DMS153 (cell line): ENCODE data around the gene FHIP1A.

ENCODE experiments used
- DNase-seq: peaks from one replicate; lab custom pipeline; 2025; lab: John Stamatoyannopoulos, UW

The FHIP1A gene

DNA sequence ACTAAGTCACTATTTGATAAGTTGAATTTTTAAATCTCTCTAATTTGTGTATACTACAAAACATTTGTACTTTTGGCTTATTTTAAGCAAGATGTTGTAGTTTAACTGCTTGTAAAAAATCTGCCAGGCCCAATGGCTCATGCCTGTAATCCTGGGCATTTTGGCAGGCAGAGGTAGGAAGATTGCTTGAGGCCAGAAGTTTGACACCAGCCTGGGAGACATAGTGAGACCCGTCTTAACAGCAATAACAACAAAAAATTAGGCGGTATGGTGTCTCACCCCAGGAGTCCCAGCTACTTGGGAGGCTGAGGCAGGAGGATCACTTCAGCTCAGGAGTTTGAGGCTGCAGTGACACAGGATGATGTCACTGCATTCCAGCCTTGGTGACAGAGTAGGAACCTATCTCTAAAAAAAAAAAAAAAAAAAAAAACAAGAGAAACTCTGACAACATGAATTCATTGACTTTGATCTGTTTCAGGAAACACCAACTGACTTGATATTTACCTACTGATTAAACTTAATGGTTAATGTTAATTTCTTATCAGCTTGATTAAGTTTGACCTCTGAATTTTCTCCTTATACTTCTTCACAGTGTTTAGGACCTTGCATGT lies 8.9 kb downstream of the FHIP1A start:
- no peak for DNase-seq

DNA sequence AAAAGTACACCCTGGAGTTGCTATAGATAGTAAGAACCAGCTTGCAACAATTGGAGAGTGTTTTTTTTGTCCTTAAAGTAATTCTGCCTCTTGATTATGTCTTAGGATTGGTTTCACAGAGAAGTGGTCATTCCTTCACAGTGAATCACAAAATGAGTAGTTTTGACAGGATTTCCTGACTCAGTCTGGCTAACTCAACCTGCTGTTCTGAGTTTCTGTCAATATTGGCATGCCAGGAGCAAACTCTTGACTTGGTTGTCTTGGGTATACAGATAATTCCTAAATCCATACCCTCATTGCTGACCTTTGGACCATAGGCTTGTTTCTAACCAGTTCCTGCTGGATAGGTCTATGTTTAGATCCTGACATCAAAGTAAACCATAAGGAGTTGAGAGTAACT lies 9.4 kb downstream of the FHIP1A start:
- DNase-seq, result no peak

DNA sequence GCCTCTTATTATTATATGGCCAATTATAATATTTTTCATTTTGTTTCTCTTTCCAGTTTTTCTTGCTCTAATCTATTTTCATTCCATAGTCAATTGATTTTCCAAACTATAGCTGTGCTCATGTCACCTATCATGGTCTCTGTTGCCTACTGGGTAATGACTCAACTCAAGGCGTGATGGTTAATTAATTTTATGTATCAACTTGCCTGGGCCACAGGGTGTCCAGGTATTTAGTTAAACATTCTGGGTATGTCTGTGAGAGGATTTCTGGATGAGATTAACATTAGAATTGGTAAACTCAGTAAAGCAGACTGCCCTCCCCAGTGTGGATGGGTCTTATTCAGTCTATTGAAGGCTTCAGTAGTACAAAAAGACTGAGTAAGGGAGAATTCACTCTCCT lies 9.9 kb downstream of the FHIP1A start:
- no peak for DNase-seq

DNA sequence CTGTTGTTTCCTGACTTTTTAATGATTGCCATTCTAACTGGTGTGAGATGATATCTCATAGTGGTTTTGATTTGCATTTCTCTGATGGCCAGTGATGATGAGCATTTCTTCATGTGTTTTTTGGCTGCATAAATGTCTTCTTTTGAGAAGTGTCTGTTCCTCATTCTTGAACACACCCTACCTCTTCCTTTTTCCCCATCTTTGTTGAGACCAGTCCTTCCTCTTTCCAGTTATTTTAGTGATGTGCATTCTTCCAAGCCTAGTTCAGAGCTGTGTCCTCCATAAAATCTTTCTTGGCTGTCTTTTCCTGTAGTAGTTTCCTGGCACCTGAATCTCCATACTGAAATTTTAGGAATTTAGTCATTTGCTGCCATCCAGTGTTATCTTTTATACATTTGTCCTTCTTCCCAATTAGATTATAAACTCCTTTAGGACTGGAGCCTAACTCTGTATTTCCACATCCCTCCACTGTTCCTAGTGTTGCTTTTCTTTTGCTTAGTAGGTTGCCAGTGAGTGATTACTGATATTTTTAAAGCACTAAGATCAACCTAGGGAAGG lies 11.4 kb downstream of the FHIP1A start:
- DNase-seq, result no peak

DNA sequence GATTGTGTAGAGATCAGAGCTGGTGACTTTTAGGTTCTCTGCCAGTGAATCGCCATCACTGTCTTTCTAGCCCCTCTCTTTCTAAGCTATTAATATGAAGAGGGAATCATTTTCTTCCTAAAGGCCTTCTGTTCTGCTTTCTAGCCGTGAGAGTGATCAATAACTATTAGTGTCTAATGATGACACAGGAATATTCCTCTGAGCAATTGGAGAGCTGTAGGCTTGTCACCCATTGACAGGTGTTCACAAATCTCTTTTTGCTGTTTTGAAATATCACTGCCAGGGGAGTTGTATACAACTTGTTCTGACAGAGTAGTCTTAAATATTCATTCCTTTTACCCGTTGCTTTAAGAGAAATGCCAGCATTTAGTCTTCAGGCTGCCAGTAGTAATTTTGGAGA lies 13.9 kb downstream of the FHIP1A start:
- DNase-seq, result no peak

DNA sequence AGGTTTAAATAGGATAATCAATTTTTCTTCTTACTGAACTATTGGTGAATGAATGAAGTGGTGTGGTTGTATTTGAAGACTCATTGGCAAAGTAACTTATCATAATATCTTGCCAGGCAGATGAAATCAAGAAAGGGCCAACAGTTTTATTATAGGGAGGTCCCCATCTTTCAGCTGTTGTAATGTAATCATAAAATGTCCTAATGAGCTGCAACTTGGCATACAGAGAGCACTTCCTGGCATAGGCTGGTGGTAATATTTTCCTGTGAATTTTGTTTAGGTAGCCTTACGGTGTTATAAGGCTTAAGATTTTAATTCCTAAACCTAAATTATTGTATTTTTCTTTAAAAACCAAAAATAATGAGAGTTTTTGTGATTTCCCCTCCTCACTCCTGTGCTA lies 17.5 kb downstream of the FHIP1A start:
- peak; percentile 1 for DNase-seq

DNA sequence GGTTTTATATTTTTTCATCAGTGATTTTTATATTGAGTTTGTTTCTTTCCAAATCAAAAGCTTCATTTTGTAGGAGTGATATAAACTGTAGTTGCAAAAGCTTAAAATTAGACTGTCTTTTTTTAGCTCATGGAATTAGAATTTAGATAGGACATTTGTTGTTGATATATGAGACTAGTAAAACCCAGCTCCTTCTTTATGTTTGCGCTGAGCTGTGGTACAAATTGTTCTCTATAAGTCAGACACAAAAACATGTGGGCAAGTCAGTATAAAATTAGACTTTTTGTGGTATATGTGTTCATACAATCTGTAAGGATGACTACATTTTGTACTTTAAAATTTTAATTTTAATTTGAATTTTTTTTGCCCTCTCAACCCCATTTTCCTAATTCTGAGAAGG lies 18.3 kb downstream of the FHIP1A start:
- no peak for DNase-seq

DNA sequence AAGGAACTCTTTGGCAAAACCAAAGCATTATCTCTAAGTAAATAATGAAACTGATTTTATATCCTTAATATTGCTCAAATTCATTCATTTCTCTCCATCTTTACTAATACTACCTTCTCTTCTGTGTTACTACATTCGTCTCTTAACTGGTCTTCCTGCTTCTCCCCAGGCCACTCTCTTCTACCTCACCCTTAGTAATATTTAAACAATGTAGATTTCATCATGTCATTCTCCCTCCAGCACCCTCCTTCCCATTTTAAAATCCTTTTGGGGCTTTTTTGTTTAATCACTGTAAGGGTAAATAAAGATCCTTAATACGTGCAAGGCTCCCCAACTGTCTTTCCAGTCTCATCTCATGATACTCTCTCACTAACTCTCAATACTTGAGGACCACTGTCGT lies 19.4 kb downstream of the FHIP1A start:
- DNase-seq, result no peak

DNA sequence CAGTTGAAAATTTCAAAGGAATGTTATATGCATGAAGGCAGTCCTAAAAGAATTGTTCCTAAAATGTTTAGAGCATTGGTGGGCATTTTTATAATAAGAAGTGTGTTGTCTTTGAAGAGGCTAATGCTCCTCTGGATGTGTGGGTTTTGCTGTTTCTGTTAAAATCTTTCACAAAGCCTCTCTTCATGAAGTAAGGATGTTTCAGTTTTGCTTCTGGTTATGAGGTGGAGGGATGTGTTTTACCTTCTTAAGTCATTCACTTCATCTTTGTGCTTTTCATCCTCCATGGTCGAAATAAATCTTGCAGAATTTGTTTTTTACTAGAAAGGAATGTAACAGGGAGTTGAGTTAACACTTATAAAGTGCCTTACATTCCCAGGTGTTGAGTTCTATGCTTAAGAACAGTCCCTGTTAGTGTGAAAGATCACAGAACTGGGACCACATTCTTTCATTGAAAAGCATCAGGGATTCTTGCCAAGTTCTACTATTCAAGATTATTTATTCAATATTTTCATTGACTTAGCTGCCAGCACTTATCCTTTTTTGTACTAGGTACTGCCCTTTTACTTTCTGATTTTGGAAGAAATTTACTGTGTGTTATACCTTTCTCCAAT lies 21.1 kb downstream of the FHIP1A start:
- DNase-seq, result no peak

DNA sequence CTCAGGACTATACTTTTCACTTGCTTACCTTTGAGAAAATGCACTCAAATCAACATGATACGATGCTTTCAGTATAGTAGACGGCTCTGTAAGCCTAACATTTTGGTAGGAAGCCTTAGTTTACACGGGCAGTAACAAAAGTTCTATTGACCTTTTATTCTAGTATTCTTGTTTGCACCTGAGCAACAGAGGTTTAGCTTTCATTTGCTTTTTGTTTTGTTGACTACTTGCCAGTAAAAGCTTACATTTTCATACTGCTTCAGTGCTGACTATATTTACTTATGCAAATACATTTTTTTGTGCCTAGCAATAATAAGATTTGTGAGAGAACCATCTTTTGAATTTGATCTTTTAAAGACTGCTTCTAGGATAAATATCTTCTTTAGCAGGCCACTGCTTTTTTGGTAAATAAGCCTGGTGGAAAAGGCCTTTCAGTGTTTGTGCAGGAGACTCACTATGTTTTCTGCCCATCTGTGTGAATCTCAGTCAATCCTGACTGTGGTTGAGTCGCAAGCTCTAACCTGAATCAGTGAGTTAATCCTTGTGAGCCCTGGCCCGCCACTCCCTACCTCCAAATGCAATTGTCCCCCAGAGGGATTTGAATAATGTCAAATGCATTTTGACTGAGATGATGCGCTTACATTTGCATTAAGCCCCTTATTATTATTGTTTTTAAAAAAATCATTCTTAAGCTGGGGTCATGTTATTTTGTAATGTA lies 21.9 kb downstream of the FHIP1A start:
- peak; percentile 33 for DNase-seq

DNA sequence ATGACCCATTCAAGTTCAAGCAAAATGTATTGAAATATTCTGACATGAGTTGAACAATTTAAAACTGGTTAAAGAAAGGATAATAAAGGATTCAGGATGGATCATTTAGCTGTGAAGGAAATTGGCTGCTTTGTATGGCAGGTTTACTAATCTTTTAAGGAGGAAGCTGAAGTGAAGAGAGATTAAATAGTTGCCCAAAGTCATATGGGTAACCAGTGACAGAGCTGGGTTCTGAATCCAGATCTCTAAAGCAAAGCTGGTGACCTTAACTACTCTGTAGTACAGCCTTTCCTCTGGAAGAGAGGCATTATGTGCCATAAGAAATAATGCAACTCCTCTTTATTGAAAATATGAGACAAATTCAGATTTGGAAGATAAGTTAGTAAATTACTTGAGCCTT lies 22.8 kb downstream of the FHIP1A start:
- no peak for DNase-seq

DNA sequence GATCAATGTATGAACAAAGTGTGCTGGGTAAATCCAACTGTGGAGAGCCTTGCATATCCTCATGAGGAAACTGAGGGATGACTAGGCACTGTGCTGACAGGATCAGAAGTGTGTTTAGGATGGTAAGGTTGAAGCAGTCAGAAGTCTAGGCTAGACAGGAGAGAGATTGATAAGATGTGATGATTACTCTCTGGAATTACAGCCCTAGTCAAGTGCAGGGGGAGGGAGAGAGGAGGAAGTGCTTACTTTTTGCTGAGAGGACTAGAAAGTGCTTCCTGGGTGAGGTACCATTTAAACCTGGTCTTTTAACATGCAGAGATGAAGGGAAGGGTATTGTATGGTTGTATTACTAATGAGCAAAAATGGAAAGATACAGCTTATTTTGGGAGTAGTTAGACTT lies 23.7 kb downstream of the FHIP1A start:
- no peak for DNase-seq

DNA sequence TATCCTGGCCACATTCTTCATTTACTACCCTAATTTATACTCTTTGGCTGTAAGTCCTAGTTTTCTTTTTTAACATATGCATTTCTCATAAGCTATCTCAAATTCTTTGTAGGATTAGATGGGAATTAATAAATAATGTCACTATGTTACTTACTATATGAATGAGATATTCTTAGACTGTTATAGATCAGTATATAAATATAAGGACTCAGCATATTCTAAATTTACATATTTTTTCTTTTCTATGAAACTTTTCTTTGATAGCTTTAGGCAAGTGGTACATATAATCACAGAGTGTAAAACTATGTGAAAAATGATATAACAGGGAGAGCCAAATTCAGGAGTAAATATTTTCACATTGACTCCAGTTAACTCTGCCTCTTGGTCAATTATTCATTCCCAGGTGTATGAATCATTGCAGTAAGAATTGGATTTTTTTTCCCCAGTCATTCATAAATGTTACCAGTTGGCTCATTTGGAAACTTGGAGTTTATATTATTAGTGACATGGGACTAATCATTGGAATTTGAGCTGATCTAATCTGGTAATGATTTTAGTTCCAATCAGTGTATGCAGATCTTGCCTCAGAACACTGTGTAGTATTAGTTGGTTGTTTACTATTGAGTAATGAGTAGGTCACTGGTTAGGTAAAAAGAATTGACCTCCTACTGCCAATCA lies 25.3 kb downstream of the FHIP1A start:
- DNase-seq, result no peak

DNA sequence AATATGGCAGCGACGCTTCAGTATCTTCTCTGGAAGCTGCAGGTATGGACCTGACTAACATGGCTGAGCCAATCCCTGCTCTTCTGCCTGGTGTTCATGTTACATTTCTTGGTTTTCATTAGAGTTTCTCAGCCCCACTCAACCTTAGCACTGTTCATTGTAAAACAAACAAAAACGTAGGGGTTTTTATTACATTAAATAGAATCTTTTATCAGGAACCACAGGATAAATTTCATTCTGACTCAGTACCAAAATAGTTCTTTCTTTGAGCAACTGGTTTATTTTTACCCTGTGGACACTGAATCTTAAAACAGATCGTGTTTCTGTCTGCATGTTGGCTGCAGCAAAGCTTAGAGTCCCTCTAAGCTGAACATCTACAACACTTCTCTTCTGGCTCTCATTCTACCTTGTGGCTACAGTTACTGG lies 27.1 kb downstream of the FHIP1A start:
- DNase-seq, result no peak

DNA sequence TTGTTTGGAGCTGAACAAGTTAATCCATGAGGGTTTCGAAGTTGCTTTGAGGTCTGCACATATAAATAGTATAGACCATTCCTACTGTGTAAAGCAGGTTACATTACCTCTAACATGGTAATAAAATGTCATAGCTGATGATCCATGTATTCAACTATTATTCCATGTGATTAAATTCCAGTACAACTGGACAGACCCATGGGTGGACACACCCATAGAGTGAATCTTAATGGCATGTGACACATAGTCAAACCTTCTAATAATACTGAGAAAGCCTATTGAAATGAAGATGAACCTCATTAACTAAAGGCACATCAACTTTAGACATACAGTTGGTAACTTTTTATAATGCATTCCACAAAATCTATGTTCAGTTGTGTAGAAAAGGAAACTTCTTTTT lies 28.5 kb downstream of the FHIP1A start:
- no peak for DNase-seq

DNA sequence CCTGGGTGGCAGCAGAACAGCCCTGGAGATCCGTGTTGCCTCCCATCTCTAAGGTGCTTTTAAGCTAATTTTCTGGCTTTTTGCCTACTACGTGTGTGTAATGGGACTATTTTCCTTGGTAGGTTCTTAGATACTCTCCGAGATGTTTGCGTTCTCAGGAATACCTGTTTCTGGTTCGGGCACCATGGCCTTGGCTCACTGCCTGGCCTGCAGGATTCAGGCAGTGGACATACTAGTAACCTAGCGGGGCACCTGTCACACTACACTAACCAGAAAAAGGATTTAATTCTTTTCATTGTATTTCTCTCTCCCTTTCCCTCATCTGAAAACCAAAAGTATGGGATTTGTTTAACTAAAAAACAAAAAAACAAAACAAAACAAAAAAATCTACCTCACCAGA lies 29.2 kb downstream of the FHIP1A start:
- no peak for DNase-seq

DNA sequence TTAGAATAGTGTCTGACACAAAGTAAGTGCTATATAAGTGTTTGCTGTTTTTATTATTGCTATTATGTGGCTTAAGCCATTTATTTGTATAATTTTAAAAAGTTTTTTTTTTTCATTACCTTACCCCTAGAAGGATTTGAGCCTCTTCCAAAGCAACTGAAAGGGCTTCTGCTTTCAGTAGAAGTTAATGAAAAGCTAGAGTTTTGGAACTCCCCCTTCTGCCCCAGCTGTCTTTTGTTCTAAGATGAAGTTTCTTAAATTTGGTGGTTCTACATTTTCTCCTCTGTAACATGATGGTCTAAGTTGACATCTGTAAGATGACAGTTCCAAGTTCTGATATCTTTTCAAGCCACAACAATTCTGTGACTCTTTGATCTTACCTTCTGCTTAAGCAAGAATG lies 30.3 kb downstream of the FHIP1A start:
- DNase-seq, result no peak

DNA sequence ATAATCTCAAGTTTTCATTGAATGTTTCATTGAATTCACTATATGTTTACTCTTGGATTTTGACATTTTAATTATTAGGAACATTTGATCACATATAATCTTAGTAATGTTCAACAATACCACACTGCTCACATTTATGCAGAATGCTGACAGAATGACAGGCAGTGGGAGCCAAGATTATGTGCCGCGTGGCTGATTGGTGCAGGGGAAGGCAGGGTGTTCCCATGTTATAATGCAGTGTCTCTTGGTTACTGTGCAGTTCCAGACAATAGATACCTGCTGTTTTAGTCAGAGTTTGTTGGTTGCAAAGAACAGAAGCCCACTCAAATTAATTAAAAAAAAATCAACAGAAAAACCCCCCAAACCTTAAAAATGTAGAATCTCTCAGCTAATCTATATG lies 33.0 kb downstream of the FHIP1A start:
- no peak for DNase-seq

DNA sequence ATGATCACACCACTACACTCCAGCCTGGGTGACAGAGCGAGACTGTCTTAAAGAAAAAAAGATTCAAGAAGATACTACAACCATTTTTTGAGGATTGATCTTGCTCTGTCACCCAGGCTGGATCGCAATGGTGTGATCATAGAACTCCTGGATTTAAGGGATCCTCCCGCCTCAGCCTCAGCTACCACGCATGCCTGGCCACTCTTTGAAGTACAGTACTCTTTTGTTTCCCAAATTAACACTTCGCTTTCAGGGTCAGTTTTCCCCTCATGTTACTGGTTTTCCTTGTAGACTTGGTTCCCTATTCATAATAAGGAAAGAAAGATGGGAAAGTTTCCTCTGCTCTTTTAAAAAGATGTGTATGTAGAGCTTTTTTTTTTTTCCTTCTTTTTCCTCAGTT lies 34.3 kb downstream of the FHIP1A start:
- DNase-seq, result no peak

DNA sequence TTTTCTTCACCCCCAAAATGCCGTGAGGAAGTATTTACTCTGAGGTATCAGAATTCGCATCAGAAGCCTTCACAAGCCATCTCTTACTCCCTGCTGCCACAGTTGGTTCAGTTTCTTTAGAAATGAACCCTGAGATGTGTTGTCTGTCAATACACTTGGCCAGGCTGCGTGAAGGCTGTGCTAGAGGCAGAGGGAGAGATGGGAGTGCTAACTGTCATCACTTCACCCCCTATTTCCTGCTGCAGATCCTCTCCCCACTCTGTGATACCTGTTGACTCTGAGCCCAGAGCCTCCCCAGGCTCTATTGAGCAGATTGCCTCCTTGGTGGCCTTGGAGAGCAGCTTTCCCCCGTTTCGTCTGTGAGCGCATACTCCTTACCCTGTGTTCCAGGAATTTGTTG lies 34.8 kb downstream of the FHIP1A start:
- no peak for DNase-seq

DNA sequence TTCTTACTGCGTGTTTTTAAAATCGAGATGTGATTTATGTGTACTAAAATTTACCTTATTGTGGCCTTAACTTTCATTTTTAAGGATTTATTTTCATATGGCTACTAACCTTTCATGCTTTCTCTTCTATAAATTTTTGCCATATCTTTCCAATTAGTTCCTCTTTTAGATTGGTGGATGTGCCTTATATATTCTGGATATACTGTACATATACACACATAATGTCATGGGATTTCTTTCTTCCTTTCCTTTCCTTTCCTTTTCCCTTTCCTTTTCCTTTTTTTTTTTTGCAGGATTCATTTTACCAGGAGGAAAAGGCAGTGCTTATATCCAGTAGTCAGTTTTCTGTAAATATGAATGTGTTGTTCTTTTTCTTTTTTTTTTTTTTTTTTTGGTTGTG lies 37.2 kb downstream of the FHIP1A start:
- DNase-seq, result no peak

DNA sequence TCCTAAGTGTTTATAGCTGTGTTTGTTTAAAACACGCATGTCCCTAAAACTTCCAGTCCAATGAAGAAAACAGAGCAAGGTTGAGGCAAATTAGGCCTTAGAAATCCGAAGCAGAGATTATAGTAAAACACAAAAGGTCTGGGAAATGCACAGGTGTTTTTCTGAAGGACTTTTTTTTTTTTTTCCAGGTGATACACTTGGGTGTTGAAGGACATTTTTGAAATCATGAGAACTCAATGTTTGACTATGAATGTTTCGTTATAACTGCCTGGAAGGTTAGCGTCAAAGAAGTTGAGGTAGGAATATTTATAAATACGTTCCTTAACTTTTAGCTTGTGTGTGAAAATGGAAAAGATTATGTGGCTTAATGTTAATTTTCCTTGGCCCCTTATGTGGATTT lies 45.5 kb downstream of the FHIP1A start:
- DNase-seq, result no peak

DNA sequence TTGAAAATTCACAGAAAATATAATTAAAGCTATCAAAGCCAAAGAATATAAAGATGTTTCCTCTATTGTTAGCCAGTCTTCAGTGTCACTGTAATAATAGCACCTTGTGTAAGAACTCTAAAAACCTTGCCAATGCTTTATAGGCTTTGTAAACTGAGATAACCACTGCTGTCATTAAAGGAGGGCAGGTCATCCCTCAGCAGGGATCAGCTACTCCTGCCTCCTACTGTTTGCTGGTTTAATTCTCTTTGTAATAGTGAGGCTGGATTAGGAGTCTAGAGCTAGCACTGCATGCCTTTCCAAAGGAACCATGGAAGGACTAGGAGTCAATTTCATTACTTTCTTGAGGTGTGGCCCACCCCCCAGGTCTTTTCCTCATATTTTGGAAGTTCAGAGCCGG lies 46.2 kb downstream of the FHIP1A start:
- DNase-seq, result no peak
